NCI-H510A treated with DMSO at 0.1 percent for 48 hours (cell line): Measurements from ENCODE around the gene SERPINF2.
"Not testable (repeated sequence)": the region's sequence is repeated elsewhere in the genome, so short reads cannot be mapped to it uniquely, and the experiment has no call there.

Source experiments
- DNase-seq: peaks from one replicate; lab custom pipeline; 2025; lab: John Stamatoyannopoulos, UW

SERPINF2 gene

DNA sequence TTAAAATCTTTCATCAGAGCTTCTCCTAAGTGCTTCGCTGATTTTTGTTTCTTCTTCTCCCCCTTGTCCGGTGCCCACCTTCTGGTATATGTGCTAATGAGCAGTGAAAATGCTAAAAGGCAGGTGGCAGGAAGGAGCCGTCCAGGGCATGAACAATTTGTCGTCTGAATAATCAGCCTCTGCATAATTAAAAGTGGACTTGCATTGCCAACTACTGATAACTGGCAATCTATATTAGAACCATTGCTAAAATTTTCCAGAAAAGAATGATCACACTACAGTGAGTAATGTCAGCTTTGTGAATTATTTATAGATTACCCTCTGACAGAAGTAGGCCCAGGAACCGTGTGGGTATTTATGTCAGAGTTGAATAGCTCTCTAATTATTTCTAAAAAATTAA, 47.3 kb downstream of the SERPINF2 start:
- no peak for DNase-seq

DNA sequence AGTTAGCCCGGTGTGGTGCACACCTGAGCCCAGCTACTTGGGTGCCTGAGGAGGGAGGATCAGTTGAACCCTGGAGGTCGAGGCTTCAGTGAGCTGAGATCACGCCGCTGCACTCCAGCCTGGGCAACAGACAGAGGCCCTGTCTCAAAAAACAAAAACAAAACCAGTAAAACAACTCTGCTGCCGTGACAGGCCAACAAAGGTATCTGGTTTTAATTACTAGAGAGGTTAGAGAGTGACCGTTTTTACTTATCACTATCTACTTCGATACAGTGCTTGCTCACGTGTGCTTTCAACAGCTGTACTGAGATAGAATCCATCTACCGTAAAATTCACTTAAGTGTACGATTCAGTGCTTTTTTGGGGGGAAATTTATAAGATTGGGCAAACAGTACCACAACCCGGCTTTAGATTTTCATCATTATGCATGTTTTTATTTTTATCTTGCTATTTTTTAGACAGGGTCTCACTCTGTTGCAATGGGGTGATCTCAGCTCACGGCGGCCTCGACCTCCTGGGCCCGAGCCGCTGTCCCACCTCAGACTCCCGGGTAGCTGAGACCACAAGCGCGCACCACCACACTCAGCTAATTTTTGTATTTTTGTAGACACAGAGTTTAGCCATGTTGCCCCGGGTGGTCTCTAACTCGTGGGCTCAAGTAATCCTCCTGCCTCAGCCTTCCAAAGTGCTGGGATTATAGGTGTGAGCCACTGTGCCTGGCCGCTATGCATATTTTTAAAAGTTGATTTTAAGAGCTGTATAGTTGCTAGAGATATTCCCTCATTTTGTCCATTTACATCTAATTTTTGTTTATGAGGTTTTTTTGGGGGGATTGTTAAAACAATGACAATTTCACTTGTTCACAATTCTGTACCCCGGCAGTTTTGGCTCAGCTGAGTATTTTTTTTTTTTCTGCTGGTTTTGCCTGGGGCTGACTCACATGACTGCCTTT, 50.1 kb downstream of the SERPINF2 start:
- no peak for DNase-seq

DNA sequence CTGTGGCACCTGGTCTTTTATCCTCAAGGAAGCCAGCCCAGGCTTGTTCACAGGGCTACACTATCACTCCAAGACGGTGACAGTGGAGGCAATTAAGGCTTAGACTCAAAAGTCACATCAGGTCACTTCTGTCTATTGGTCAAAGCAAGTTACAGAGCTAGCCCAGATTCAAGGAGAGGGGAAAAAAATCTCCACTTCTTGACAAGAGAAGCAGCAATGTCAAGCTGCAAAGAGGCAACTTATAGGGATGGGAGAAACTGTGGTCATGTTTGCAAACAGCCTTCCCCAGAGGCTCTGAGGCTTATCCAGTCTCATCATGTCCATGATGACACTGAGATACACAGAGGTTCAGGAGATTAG, 50.8 kb downstream of the SERPINF2 start:
- DNase-seq, result no peak

DNA sequence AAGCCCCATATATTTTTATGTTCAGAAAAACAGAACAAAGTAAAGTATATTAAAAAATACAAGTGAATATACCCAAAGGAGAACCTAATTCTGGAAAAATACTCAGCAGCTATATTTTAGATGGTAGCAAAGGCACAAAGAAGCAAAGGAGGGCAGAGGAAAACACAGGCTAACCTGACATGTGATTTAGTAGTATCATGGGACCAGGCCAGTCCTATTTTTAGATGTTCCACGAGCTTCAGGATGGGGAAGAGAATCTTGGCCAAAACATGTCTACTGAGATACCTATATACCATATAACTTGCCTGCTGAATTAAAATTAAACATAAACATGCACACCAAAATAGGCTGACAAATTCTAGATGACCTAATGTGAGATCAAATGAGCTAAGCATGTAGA, 54.1 kb downstream of the SERPINF2 start:
- DNase-seq, result no peak

DNA sequence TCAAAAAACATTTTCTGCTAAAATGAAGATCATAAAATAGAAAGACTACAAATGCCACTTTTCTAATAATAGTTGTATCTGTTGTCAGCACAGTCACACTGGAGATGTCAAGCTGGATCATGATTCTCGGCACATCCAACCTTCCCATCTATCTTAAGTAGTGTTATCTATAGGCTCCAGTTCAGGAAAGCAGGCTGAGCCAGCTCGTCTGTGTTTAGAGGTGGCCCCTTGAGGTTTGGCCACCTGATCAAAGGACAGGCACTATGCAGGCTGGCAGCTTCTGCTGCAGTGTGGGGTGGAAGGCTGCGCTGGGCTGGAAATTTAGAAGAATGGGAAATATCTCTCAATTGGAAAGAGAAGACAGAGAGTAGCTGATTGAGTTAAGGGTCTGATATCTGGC, 54.7 kb downstream of the SERPINF2 start:
- DNase-seq, result no peak

DNA sequence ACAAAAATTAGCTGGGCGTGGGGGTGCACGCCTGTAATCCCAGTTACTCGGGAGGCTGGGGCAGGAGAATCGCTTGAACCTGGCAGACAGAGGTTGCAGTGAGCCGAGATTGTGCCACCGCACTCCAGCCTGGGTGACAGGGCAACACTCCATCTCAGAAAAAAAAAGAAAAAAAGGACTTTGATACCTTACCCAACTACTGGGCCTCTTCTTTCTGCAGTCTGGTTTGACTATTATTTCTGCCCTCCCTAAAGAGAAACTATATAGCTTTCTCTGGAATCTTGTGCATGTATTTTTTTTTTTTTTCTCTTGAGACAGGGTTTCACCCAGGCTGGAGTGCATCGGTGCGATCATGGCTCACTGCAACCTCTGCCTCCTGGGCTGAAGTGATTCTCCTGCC, 55.2 kb downstream of the SERPINF2 start:
- not testable (repeated sequence) for DNase-seq

DNA sequence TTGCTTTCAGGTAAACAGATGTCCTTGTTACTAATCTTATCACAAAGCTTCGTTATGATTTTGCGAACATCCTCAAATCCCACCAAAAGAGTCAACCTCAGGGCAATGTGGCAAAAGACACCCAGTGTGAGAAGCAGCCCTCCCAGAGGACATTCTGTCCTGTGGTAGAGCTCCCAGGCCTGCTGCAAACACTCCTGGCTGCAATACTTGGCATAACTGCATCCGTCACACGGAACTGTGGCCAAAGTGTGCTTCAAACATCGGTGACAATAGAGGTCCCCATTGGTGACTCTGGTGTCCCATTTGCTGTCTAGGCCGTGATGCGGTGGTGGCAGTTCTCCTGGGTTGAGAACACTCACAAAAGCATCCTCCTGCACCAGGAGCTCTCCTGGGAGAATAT, 57.6 kb downstream of the SERPINF2 start:
- DNase-seq, result no peak

DNA sequence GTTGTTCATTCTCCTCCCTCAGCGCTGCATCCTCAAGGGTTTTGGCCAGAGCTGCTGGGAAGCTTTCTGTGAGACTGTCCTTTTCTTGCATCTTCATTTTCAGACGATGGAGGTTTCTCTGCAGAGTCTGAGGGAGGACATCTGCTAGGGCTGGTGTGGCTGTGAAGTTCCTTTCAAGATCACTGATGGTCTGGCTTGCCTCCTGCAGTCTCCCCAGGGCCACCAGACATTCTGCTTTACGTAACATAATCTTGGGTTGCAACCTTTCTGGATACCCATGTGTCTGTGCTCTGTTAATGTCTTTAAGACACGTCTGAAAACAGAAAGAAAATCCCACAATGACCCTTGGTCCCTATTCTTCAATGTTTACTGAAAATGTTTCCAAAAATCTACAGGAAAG, 58.0 kb downstream of the SERPINF2 start:
- no peak for DNase-seq

DNA sequence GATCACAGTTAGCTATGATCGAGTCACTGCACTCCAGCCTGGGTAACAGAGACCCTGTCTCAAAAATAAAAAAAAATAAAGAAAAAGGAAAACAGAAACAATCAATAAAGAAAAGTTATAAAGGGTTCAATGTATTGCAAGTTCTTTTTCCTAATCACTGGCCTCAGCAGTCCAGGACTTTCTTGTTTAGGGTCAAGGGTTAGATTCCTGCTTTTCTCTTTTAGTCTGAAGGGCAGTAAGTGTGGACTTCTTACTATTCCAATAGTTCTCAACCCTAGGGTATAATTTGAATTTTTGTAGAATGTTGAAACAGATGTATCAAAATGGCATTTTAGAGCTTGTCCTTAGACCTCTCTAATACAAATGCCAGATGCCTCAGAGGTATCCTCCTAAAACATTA, 59.8 kb downstream of the SERPINF2 start:
- DNase-seq, result no peak

DNA sequence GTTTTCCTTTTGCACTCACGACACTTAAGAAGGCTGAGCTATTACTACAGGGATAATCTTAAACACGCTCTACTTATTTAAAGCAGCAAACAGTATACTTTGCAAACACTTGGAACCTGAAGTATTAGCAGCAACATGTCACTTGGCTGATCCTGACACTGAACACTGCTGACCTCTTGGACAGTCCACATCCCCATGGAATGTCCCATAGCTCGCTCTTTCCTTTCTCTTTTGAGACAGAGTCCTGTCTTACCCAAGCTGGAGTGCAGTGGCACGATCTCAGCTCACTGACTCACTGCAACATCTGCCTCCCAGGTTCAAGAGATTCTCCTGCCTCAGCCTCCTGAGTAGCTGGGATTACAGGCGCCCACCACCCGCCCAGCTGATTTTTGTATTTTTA, 60.6 kb downstream of the SERPINF2 start:
- DNase-seq, result no peak
